Measurements from ENCODE around the gene NAV2.
"Not testable (repeated sequence)": the region's sequence is repeated elsewhere in the genome, so short reads cannot be mapped to it uniquely, and the experiment has no call there.

NAV2 gene

DNA sequence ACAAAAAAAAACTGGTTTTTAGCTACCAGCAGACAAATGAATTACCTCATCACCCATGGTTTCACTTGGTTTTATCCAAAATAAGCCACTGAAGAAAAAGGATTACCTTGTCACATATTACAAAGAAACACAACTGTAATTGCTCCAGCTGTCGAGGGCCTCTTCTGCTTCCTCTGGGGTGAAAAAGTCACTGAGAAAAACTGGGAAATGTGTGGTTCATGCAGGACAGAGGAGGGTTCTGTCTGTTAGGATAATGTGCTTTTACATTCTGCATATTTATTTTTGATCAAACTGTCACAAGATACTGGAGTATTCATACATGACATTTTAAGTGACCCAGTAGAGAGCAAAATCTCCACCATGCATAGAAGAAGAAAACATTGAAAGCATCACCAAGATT, 211.7 kb downstream of the NAV2 start:
- no peak for DNase-seq (ENCODE audit: low spot score)

DNA sequence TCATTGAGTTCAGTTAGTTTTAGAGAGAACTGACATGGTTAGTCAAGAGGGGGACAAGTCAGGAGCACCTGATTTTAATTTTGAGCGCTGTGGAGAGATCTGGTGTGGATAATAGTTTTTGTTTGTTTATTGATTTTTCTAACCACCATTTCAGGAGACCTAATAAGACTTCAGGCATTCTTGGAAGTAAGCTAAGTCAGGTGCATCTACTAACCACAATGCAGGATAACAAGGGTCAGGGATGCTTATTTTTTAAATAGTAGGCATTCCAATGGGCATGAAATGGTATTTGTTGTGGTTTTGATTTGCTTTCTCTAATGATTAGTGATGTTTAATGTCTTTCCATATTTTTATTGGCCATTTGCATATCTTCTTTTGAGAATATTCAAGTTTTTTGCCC, 212.1 kb downstream of the NAV2 start:
- DNase-seq (ENCODE audit: low spot score): no peak

DNA sequence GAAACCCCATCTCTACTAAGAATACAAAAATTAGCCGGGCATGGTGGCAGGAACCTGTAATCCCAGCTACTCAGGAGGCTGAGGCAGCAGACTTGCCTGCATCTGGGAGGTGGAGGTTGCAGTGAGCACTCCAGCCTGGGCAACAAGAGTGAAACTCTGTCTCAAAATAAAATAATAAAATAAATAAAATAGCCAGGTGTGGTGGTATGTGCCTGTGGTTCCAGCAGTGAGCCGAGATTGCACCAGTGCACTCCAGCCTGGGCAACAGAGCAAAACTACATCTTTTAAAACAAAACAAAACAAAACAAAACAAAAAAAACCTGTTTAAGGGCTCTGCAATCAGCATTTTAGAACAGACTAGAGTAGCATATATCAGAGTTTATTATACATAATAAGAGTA, 214.8 kb downstream of the NAV2 start:
- DNase-seq (ENCODE audit: low spot score): not testable (repeated sequence)

DNA sequence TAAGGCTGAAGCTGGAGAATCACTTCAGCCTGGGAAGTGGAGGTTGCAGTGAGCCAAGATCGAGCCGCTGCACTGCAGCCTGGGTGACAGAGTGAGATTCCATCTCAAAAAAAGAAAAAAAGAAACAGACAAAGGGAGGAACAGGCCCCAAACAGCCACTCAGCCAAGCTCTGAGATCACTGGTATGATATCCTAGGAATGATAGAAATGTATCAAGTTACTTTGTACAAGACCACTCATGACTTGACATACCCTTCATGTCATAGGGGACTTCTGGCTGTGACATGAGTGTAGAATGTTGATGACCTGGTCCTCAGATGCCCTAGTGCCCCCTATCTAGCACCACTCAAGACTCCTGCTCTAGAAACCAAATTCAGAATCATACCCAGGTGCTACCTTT, 216.5 kb downstream of the NAV2 start:
- DNase-seq (ENCODE audit: low spot score): no peak

DNA sequence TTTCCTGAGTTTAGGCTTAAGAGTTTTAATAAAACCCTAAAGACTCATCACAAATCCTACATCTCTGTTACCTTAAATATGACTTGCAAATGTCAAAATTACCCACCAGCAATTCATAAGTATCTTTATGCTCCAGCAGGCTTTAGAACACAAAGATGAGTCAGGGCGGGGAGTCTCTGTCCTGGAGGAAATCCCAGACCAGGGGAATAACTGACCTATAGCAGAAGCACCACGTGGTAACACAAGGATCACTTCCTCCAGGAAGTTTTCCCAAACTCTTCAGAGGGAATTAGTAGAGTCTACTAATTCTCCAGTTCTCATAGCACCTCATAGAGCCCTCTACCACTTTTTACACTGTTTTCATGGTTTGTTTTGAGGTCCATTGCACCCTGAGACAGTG, 217.0 kb downstream of the NAV2 start:
- no peak for DNase-seq (ENCODE audit: low spot score)

DNA sequence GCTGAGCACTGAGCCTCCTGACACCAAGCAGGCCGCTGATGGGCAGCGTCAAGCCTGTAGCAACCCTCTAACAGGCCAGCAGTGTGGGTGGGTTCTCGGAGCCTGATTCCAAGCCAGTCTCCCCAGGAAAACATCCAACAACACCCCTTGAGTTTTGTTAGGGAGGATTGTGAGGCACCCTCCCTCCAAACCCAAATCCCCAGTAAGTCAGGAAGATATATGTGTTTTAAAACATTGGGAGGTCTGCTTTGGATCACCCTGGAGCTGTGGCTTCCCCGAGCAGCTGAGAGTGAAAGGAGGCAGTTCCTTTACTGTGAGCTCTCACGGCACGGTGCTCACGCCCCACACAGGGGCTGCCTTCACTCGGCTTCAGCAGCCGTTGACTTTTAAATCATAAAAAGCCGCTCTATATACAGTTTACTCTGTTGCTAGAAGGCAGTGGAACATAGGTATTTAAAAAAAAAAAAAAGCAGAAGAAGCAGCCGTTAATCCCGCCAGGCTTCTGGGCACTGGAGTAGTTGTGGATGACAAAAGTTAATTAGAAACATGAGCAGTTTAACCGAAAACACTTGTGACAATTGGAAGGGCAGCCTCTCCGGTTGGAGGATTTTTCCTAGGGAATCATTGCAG, 218.6 kb downstream of the NAV2 start:
- no peak for DNase-seq (ENCODE audit: low spot score)

DNA sequence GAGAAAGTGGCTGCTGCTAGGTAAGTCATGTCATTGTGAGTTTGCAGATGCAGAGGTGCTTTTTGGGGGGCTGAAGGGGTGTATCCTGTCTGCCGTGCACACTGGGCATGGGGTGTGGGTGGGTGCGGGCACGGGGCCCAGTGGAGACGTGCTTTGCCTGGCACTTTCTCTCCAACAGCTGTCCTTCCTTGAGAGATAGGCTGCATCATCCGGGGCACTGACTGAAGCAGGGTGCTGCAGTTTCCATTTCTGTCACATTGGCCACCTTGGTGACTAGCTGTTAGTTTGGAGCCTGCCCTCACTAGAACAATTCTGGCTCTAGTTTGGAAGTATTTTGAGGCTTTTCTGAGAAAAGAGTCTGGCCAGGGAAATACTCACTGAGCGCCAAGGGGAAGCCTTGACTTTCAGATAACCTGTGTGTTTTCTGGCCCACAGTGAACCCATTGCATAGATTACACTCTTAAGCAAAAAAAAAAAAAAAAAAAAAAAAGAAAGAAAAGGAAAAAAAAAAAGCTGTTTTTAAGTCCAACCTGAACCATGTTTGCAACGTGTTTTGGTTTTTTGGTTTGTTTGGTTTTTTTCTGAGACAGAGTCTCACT, 219.2 kb downstream of the NAV2 start:
- no peak for DNase-seq (ENCODE audit: low spot score)

DNA sequence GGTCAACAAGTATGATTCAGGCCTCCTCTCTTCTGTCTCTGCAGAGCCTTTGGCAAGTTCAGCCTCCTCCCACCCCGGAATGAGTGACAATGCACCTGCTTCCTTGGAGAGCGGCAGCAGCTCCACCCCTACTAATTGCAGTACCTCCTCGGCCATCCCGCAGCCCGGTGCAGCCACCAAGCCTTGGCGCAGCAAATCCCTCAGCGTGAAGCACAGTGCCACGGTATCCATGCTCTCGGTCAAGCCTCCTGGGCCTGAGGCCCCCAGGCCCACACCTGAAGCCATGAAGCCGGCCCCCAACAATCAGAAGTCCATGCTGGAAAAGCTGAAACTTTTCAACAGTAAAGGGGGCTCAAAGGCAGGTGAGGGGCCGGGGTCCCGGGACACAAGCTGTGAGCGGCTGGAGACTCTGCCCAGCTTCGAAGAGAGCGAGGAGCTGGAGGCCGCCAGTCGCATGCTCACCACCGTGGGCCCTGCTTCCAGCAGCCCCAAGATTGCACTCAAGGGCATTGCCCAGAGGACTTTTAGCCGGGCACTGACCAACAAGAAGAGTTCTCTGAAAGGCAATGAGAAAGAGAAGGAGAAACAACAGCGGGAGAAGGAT, 220.6 kb downstream of the NAV2 start:
- no peak for DNase-seq (ENCODE audit: low spot score)

DNA sequence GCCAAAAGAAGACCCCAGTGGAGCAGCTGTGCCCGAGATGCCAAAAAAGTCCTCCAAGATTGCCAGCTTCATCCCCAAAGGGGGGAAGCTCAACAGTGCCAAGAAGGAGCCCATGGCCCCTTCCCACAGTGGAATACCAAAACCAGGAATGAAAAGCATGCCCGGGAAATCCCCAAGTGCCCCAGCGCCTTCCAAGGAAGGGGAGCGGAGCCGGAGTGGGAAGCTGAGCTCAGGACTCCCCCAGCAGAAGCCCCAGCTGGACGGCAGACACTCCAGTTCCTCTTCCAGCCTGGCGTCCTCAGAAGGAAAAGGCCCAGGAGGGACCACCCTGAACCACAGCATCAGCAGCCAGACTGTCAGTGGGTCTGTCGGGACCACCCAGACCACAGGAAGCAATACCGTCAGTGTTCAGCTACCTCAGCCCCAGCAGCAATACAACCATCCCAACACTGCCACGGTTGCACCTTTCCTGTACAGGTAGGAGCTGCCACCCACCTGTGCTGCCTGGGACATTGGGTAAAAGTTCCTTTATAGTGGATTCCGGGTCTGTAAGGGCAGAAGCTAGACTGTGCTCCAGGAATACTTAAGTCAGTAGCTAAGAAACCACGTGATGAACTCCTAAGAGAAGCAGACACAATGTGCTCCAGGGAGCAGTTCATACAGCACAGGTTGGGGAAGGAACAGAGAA, 221.3 kb downstream of the NAV2 start:
- DNase-seq (ENCODE audit: low spot score): no peak

DNA sequence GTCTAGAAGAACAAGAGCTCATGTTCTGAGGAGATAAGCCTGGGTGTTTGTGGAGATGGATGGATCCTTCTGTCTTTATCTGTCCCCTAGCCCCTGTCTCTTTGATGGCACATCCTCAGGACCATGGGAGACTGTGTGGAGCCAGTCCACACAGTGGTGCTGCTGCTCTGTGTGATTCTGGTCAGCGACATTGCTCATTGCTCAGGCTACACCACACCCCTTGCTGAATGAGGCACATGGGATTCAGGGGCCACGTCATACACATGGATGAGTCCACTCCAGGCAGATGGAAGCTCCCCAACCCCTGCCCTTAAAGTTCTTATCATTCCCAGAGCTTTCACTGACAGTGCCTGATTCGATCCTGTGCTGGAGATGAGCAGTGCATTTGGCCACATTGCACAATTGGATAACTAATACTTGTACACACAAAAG, 222.2 kb downstream of the NAV2 start:
- DNase-seq (ENCODE audit: low spot score): no peak

DNA sequence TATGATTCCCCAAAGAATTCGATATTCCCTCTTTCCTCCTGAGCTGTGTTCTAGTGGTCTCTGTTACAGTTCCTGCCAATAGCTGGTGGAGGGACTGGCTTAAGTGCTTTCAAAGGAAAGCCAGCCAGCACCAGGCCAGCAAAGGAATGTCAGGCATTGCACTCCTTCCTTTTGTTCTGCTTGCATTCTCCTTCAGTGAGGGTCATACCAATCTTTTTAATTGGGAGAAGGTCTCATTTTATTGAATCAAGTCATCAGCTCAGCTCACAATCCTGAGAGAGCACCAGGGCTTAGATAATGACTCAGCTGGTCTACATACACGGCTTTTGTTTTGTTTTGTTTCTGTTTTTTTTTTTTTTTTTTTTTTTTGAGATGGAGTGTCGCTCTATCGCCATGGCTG, 222.9 kb downstream of the NAV2 start:
- DNase-seq (ENCODE audit: low spot score): no peak

DNA sequence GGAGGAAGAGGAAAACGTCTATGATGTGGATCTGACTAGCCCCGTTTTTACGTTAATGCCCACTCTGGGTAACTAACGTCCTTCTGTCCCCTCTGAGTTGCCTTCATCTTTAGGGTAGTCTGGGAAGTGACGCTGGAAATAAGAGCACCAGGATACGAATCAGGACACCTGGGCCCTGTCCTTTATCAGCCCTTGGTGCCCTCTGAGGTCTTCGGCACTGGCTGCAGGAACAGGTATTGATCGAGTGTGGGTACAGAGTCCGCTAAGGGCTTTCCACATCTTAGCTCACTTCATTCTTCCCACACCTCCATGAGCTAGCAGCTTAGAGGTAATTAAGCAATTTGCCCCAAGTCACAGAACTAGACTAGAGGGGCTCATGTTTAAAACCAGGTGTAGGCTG, 223.8 kb downstream of the NAV2 start:
- DNase-seq (ENCODE audit: low spot score): no peak

DNA sequence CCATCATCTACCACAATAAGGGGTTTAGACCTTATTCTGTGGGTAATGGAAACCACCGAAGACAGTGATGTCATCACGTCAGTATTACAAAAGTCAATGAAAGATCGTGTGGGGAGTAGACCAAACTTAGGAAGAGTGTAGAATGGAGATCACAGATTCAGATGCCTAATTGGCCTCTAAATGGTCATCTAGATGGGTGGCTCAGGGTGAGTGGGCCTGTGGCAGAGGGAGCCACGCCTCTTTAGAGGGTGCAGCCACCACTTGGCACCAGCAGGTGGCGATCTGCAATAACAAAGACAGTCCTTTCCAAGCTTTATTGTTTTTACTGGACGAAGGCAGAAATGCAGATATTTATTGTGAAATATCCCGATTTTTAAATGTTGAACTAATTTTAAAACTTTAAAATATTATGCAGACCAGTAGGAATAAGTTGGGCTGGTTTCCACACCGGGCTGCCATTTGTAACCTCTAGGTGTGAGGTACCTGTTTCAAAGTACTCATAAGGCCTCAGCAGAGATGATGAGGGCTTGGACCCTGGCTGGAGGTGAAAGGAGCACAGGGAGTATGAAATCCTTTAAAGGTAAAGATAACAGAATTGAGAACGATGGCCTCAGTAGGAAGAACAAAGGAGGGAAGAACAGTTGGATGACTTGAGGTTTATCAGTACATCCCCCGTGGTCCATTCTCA, 225.7 kb downstream of the NAV2 start:
- DNase-seq (ENCODE audit: low spot score): peak; percentile 78

DNA sequence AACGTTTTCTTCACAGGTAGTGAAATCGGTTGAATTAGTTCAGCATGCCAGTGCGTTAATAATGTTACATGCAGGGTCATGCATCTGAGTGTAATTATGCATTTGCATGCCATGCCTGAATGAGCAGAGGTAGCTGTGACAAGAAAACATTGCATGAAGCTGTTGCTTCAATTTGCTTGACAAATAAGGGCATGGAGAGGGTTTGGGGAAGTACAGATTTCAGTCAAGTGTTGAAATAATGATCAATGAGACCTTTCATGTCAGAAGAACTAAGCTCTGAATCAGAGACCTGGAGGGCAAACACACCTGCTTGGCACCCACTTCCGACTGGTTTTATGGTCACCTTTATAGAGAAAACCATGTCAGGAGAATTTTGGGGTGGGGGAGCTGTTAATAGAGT, 226.2 kb downstream of the NAV2 start:
- DNase-seq (ENCODE audit: low spot score): no peak

DNA sequence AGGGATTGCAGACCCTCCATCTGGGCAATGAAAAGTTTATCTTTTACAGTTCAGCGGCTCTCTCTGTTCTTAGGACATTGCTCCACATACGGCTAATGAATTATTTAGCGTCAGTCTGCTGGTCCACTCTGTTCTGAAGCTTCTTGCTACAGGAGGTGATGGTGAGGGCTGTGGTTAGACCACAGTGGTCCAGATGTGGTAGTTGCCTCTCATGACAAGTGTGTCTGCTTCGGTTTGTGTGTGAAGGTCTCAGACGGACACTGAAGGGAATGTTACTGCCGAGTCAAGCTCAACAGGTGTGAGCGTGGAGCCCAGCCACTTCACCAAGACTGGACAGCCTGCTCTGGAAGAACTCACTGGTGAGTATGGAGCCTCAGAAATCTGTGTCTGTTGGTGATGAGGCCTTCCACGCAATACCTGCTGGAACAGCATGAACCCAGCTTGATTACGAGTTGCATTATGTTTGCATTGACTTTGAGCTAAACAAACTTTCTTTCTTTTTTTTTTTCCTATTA, 226.8 kb downstream of the NAV2 start:
- no peak for DNase-seq (ENCODE audit: low spot score)

DNA sequence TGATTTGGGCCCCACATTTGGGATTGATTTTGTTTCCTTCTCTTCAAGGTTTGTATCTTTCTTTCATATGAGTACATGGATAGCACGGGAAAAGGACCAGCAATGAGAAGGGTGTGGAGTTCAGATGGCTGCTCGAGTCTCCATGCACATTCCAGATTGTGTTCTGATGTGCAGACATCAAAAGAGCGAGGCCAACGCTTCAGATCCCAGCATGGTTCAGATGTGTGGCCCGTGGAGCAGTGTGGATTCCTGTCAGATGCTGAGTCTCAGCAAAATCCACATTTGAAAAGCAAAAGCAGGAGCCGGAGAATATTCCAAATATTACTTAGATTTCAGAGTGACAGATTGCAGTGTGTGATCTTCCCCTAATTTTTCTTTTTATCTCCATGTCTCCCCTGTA, 228.2 kb downstream of the NAV2 start:
- DNase-seq (ENCODE audit: low spot score): no peak

DNA sequence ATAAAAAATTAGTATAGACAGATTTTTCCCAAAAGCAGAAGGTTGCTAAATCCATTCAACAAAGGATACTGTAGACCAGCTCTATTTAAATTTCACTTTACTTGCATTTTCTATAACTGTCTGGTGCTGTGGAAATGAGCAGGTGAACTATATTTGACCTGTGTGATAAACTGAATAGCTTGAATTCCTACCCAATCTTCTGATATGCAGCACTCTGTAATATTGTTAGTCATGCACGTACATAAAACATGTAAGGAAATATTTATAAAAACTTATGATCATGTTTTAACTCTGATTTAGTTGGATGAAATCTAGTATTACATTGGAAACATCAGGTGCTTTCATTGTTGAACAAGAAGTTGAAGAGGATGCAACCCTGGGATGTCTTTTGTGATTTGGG, 234.0 kb downstream of the NAV2 start:
- DNase-seq (ENCODE audit: low spot score): no peak

DNA sequence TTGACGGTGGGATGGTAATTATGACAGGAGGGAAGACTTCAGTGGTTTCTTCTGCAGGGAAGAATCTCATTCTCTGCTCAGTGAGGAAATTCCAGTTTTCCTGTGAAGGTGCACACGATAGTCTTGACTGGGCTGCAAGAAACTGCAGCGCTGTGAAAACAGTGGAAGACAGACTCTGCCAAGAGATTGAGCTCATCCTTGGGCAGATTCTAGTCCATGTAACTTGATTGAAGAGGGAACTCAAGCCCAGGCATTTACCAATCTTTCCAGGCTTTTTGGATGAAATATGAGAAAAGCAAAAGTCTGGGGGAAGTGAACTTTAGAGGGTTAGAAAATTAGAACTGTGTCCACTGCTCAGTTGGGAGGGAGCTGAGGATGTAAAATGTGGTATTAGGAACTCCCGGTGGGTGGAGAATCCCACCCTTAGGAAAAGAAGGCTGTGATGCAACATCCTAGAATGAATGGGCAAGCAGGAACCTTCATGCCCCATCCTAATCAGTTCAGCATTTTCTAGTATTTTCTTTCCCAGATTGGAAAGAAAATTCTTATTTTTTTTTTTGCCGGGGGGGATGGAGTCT, 235.0 kb downstream of the NAV2 start:
- DNase-seq (ENCODE audit: low spot score): no peak

DNA sequence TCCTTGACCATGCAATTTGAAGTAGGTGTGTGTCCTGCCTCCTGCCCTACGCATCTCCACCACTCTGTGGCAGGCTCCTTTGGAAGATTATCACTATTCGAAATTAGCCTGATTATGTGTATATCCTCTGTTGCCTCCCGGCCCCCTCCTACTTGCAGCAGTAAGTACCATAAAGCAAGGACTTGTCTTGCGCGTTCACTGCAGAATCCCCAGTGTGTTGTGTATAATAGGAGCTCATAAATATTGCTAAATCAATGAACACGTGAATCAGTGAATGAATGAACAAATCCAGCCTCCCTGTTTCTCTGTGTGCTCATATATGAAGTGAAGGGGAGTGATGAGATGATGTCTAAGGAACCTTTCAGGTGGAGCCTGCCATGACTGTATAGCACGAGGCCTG, 237.0 kb downstream of the NAV2 start:
- no peak for DNase-seq (ENCODE audit: low spot score)

DNA sequence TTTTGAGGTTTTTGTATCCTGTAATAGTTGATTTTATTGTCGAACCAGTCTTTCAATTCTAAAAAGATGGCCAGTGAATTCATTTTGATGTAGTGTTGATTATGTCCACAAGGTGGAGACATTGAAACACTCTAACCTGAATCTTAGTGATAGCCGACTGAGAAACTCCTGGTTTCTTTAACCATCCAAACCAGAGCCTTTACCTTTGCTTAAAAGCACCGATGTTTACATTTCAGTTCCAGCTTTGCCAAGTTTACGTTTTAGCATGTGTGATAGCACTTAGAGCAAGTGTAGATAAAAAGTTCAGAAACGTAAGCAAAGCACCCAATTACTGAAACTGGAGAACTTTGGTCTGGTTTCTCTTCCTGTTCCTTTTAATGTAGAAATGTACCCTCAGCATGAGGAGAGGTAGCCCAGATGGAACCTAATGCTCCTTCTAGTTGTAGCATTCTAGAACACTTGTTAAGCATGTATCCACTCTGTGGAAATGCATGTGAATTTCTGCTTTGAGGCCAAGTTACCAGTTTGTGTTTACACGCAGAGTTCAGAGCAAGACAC, 239.0 kb downstream of the NAV2 start:
- DNase-seq (ENCODE audit: low spot score): peak; percentile 44

DNA sequence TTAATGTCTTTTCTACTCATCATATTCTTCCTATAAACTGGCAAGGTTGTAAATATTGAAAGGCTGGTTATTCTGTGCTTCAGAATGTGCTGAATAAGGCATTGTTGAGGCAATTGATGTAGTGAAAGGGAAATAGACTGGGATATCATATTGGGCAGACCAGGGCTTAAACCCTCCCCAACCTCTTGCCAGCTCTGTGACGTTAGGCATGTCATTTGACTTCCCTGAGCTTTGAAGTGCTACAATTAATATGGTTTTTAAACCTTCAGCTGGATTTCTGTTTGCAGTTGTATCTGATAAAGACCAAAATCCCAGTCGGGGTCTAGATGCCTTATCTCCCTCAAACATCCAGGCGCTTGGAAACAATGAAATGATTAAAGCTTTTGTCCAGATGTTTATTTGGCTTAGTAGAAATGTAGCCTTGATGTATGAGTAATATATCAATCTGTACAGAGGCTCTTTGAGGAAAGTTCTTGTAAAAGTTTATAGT, 239.5 kb downstream of the NAV2 start:
- no peak for DNase-seq (ENCODE audit: low spot score)

DNA sequence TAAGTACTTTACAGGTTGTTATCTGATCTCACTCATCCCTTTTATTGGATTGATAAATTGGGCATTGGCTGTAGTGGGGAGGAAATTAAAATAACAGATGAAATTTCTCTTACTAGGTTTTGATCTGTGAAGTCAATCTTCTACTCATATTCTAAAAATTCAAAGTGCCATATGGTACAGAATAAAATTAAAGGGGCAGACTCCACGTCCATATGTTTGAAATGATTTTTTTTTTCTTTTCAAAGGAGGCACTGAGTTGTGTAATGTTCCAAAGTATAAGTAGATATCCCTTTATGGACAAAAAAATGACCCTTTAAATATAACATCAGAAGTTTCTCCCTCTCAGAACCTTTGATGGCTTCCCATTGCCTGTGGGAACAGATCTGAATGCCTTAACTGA, 240.3 kb downstream of the NAV2 start:
- no peak for DNase-seq (ENCODE audit: low spot score)

All from D341Med (cell line).